Measurements from ENCODE around the gene MYOD1.

Gene MYOD1

GRCh38 chr11:17719028-17719937, at the start of gene MYOD1:
Gene MYOD1, plus strand, starts transcription at chr11:17719571. Its CDS starts 212 bp downstream, at chr11:17719783.
- TF ChIP-seq CTCF (IDR thresholded peaks at IDR 0.05; ENCODE audit: low read depth, low read length, missing control alignments), result no peak
- in situ Hi-C loops (cut with HindIII; ENCODE audit: low pct_ligation_motif_present, low sequenced_read_pairs), result no loop called here
- DNase-seq, result no peak
- H3K27ac ChIP-seq, result no peak within 1 kb of the TSS
- H3K27me3 ChIP-seq (replicated peaks), result peaks cover 75% of the 10 kb centered on the region
- no peaks in the 10 kb centered on the region for H3K36me3 ChIP-seq (replicated peaks)
- H3K4me3 ChIP-seq (ENCODE audit: low read depth, low read length), result no peak within 1 kb of the TSS

- no peaks in the 10 kb centered on the region for H3K27me3 ChIP-seq (replicated peaks)
- H3K4me3 ChIP-seq (ENCODE audit: low read depth, low read length), result no peak overlapping the region
- no peak for DNase-seq
- no peak for TF ChIP-seq CTCF (IDR thresholded peaks at IDR 0.05; ENCODE audit: low read depth, low read length, missing control alignments)
- no peak overlapping the region for H3K27ac ChIP-seq
- in situ Hi-C loops (cut with HindIII; ENCODE audit: low pct_ligation_motif_present, low sequenced_read_pairs), result no loop called here
- H3K36me3 ChIP-seq (replicated peaks), result no peaks in the 10 kb centered on the region
These were observed 46.9 kb upstream of the MYOD1 start for GRCh38 chr11:17672469-17672868.

- Histone ChIP-seq H3K4me3 (ENCODE audit: low read depth, low read length) (no peak overlapping the region), H3K27me3 (replicated peaks) (no peaks in the 10 kb centered on the region), H3K36me3 (replicated peaks) (no peaks in the 10 kb centered on the region), H3K27ac (no peak overlapping the region)
- in situ Hi-C loops (cut with HindIII; ENCODE audit: low pct_ligation_motif_present, low sequenced_read_pairs), result no loop called here
- peak; percentile 22 for DNase-seq
- TF ChIP-seq CTCF (IDR thresholded peaks at IDR 0.05; ENCODE audit: low read depth, low read length, missing control alignments), result no peak
These were observed 45.4 kb upstream of the MYOD1 start for GRCh38 chr11:17673951-17674350.

GRCh38 chr11:17682848-17683247, 36.5 kb upstream of the MYOD1 start:
- no peak for TF ChIP-seq CTCF (IDR thresholded peaks at IDR 0.05; ENCODE audit: low read depth, low read length, missing control alignments)
- no peak for DNase-seq
- H3K36me3 ChIP-seq (replicated peaks), result no peaks in the 10 kb centered on the region
- no peaks in the 10 kb centered on the region for H3K27me3 ChIP-seq (replicated peaks)
- no peak overlapping the region for H3K4me3 ChIP-seq (ENCODE audit: low read depth, low read length)
- in situ Hi-C loops (cut with HindIII; ENCODE audit: low pct_ligation_motif_present, low sequenced_read_pairs), result no loop called here
- H3K27ac ChIP-seq, result no peak overlapping the region

- Histone ChIP-seq H3K27ac (no peak overlapping the region), H3K36me3 (replicated peaks) (no peaks in the 10 kb centered on the region), H3K27me3 (replicated peaks) (no peaks in the 10 kb centered on the region), H3K4me3 (ENCODE audit: low read depth, low read length) (no peak overlapping the region)
- in situ Hi-C loops (cut with HindIII; ENCODE audit: low pct_ligation_motif_present, low sequenced_read_pairs), result no loop called here
- TF ChIP-seq CTCF (IDR thresholded peaks at IDR 0.05; ENCODE audit: low read depth, low read length, missing control alignments), result no peak
- peak; percentile 74 for DNase-seq
These were observed 35.8 kb upstream of the MYOD1 start for GRCh38 chr11:17683377-17684161.
